Epithelial cell of proximal tubule (primary cell): ENCODE measurements around the gene SLC25A13. TPM values are rescaled to one million over a fixed set of nuclear protein-coding genes. Genes with fewer than 3 reads are reported as not detected.

Experiments
- DNase-seq: peaks from one replicate; pipeline ENCODE4 v3.0.0-alpha.2; 2011; ENCODE audit warnings: low read depth
- H3K4me3 ChIP-seq: 2 replicates; pipeline ENCODE4 v1.5.1; 2011; ENCODE audit warnings: low read depth, mild to moderate bottlenecking, low read length
- total RNA-seq: library from RNA; depleted of rRNA; stranded (reverse); fragments of >200 nt; gene quantifications from 2 replicates; pipeline ENCODE4 v1.2.3, GENCODE V29; 2015
- TF ChIP-seq, protein P1 (sequence below): conservative IDR thresholded peaks from 2 replicates; pipeline ENCODE4 v1.5.1; 2012; ENCODE audit warnings: low read depth, mild to moderate bottlenecking, low read length

SLC25A13 gene
- total RNA-seq, 1 donor from 2014 or later = 51.3 TPM

DNA sequence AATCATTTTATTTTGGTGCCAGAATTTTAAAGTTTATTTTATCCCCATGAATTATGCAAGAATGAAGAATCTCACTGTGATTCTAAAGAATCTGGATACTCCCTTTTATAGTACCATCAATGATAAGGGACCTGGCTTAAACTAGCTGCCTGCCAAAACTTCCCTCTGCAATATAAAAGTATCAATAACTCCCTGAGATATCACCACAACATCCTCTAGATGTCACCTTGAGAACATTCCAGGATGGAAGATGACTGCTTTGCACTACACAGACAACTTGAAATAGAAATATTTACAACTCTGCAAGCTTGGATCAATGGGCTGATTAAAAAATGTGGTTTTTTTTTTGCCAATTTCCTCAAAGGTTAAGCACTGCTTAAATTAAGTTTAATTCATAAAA lies 142.1 kb downstream of the SLC25A13 start:
- TF ChIP-seq, protein P1, sequence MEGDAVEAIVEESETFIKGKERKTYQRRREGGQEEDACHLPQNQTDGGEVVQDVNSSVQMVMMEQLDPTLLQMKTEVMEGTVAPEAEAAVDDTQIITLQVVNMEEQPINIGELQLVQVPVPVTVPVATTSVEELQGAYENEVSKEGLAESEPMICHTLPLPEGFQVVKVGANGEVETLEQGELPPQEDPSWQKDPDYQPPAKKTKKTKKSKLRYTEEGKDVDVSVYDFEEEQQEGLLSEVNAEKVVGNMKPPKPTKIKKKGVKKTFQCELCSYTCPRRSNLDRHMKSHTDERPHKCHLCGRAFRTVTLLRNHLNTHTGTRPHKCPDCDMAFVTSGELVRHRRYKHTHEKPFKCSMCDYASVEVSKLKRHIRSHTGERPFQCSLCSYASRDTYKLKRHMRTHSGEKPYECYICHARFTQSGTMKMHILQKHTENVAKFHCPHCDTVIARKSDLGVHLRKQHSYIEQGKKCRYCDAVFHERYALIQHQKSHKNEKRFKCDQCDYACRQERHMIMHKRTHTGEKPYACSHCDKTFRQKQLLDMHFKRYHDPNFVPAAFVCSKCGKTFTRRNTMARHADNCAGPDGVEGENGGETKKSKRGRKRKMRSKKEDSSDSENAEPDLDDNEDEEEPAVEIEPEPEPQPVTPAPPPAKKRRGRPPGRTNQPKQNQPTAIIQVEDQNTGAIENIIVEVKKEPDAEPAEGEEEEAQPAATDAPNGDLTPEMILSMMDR = no peak
- DNase-seq = no peak

DNA sequence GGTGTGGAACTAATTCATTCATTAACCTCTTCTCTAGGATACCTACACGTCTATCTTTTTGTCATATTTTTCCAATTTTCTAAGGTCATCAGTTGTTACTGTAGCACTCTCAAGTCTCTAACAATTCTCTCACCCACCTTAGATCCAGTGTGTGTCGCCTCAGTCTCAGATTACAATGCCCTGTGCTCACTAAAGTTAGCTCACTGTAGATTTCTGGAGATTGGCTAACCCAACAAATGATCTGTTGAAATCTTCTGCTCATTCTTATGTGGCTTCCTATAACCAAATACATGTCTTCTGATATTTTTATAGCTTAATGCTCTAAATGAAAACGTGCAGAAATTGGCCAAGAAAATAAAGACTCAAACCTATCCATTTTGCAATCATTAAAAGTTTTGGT lies 142.6 kb downstream of the SLC25A13 start:
- TF ChIP-seq, protein P1 = no peak
- no peak for DNase-seq
- no peak overlapping the region for H3K4me3 ChIP-seq

More for the DNA sequence above, 142.1 kb downstream of the SLC25A13 start:
- no peak overlapping the region for H3K4me3 ChIP-seq

DNA sequence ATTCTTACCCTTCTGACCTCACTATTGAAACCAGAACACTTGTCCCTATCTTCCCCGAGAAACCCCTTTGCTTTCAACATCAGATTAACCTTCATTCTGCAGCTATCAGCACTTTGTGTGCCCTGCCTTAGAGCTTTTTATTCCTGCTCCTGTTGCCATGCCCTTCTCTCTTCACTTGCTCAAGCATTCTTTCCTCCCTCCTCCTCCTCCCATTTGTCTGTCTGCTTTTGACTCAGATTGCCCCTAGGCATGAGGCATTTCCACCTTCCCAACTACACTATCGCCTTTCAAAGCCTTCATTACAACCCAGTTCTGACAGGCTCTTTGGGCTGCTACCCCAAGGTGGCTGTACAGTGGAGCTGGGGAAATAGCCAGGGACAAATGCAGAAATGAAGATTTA lies 143.3 kb downstream of the SLC25A13 start:
- DNase-seq = no peak
- TF ChIP-seq, protein P1 = no peak
- no peak overlapping the region for H3K4me3 ChIP-seq

DNA sequence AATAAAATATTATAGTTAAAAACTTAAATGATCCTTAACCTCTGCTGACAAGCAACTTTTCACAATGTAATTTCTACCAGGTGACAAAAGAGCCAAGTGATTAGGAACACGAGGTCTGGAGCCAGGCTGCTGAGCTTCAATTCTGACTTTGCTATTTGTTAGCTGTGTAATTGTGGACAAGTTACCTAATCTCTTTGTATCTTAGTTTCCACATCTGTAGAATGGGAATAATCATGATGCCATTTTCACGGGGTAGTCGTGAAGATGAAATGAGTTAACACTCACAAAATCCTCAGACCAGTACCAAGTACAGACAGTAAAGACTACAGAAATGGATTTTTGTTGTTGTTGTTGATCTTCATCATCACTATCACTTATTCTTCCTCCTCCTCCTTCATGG lies 144.5 kb downstream of the SLC25A13 start:
- no peak for DNase-seq
- no peak overlapping the region for H3K4me3 ChIP-seq
- TF ChIP-seq, protein P1 = no peak

DNA sequence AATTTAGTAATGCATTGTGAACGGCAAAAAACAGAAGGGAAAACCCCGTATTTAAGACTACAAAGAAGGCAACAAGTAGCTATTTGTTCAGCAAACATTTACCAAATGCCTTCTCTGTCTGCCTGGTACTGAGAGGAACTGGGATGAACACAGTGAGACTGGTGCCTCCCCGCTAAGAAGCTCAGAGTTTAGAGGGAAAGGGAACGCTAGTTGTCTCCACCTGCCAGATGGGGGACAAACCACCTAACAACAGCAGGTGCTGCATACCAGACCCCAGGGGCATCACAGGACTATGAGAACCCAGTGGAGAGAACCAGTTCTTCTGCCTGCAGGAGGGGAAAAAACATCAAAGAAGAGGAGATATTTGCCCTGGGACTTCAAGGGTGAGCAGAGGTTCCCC lies 147.1 kb downstream of the SLC25A13 start:
- no peak for DNase-seq
- H3K4me3 ChIP-seq = no peak overlapping the region
- TF ChIP-seq, protein P1 = no peak

DNA sequence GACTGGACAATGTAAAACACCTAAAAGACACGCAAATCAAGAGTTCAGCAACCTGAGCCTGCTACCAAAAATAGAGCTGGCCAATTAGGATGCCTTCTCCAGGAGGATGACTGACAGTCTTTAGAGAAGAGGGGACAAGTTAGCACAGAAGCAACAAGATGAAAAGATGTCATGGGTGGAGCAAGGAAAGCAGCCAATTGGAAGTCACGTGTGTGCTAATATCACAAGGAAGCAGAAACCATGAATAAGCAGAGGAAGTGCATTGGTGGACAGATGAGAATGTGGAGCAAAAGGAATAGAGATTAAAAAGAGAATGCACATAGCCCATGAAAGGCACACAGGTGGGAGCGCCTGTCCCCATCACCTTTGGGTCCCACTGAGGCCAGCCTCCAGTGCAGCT lies 148.1 kb downstream of the SLC25A13 start:
- TF ChIP-seq, protein P1 = no peak
- no peak overlapping the region for H3K4me3 ChIP-seq
- no peak for DNase-seq

DNA sequence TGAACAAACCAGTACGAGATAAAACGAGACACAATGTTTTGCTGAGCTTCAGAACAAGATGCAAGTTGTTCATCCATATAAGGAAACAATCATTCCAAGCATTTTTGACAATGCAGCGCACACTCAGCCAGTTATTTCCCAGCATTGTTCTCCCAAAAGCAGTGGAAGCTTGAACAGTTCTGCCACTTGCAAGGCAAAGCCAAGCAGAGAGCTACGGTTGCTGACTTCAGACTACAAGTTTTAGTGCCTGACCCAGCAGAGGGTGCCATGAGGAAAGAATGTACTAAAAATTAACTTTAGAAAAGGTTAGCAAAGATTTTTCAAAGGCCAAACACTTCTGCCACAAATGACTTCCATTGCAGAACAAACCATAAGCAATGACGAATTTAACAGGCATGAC lies 152.5 kb downstream of the SLC25A13 start:
- H3K4me3 ChIP-seq = no peak overlapping the region
- TF ChIP-seq, protein P1 = peak; percentile 40
- peak; percentile 83 for DNase-seq
